H54 (cell line): ENCODE results near the gene MRPL46.
"Not testable (repeated sequence)": the region's sequence is repeated elsewhere in the genome, so short reads cannot be mapped to it uniquely, and the experiment has no call there.

ENCODE experiments used
- DNase-seq: peaks from one replicate; pipeline ENCODE4 v3.0.0; 2011; ENCODE audit warnings: low spot score, mixed read lengths; ENCODE audit not compliant: insufficient read length
- FAIRE-seq: peaks from 3 replicates; lab custom pipeline; 2011; peaks lifted over from hg19 to GRCh38; lab: Jason Lieb, UNC
- POLR2A ChIP-seq: IDR thresholded peaks from 2 replicates; pipeline ENCODE4 v1.6.1; 2011; ENCODE audit warnings: low read depth, mild to moderate bottlenecking, low read length

Gene MRPL46

DNA sequence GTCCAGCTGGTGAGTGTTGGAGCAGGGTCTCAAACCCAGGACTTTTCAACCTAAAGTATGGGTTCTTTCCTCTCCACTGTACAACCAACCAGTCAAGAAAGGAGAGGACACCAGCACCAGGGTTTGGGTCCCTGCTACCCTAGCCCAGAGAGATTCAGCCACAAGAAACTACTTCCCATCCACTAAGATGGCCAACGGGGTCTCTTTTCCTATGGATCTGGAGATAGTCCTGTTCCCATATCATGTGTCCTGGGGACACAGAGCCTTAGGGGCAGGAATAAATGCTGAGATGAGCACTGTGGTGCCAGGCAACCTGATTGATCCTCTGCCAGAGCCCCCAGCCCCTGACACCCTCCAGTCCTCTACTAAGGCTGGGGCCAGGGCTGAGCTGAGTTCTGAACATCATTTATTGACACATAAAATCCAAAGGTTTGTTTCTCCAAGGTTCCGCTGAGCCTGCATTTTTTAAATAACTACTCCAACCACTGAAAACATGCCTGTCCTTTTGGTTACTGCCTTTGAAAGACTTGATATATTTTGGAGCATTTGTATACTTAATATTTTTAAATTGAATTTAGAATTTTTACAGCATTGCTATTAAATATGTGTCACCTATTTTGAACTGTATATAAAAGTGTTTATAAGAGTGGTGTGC lies 26.0 kb downstream of the MRPL46 start:
- DNase-seq: no peak
- FAIRE-seq: no peak
- TF ChIP-seq POLR2A: no peak

DNA sequence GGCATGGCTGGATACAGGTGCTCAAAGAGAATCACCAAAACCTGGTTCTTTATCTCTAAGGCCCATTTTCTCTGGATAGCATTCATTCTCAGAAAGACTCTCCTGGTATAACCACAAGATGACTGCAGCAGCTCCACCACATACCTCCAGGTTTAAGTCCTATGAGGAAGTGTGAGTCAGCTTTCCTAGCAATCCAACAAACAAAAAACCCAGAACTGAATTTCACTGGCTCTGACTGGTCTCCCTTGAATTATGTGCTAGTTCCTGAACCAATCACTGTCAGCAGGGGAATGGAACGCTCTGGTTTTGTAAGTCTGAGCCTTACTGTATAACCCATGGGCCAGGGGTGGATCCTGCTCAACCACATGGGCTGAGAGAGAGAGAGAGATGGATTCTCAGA lies 27.2 kb downstream of the MRPL46 start:
- TF ChIP-seq POLR2A: no peak
- DNase-seq (peak; percentile 13), FAIRE-seq (no peak)

DNA sequence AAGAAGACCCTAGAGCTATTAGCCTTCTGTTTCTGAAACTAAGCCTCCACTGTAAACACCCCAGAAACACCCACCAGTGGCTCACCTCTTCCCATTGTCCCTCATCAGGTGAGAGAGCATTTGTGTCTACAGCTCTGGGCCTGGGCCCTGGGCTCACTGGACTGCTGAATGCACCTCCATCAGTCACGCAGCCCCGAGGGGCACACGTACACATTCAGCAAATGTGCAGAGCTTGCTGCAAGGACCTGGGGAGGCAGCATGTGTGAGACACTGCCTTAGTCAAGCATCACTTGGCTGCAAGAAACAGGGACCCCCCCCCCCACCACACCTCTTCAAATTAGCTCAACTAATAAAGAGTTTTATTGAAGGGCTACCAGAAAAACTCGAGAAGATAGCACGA lies 29.0 kb downstream of the MRPL46 start:
- DNase-seq: no peak
- no peak for TF ChIP-seq POLR2A
- FAIRE-seq: no peak

DNA sequence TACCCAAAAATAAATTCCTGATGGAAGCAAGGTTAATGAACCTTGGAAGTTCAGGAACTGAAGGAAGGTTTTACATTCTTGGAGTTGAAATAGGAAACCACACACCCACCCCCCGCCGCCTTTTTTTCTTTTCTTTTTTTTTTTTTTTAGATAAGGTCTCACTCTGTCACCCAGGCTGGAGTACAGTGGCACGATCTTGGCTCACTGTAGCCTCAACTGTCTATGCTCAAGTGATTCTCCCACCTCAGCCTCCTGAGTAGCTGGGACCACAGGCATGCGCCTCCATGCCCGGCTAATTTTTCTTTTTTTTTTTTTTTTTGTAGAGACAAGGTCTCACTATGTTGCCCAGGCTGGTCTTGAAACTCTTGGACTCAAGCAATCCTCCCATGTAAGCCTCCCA lies 33.1 kb downstream of the MRPL46 start:
- not testable (repeated sequence) for FAIRE-seq, DNase-seq

DNA sequence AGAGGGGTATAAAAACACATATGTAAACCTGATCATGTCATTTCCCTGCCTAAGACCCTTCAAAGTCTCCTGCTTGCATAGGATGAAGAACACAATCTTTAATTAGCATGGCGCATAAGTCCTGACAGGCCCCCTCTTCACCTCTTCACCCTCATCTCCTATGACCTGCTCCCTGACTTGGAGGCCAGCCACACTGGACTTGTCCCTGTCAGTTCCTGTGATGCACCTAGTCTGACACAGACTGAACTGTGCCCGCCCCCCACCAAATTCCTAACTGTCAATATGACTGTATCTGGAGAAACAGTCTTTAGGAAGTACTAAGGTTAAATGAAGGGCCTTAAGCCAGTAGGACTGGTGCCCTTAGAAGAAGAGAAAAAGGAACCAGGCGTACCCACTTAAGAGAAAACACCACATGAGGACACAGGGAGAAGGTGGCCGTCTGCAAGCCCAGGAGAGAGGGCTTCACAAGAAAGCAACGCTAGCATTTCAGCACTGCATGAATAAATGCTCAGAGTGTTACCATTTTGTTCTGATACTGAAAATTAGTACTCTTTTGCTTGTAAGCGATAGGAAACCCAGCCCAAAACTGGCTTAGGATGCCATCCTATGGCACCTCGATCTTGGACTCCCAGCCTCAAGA lies 34.0 kb downstream of the MRPL46 start:
- TF ChIP-seq POLR2A: no peak
- FAIRE-seq (no peak), DNase-seq (no peak)

DNA sequence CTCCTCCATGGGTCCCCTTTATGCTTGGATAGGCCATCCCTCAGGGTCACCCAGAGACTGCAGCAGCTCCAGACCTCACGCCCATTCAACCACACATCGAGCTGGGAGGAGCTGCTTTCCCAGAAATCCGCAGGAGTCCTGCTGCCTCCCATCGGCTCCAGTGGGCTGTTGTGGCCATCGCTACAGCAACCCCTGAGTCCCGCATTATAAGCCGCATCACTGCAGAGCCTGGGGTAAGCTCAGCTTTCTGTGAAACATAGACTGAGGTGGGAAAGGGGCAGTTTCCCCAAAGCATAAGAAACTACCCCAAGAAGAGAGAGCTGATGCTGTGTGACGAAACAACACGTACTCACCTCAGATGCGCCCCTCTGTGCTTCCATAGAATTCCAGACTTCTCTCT lies 35.7 kb downstream of the MRPL46 start:
- no peak for TF ChIP-seq POLR2A
- DNase-seq (no peak), FAIRE-seq (no peak)

DNA sequence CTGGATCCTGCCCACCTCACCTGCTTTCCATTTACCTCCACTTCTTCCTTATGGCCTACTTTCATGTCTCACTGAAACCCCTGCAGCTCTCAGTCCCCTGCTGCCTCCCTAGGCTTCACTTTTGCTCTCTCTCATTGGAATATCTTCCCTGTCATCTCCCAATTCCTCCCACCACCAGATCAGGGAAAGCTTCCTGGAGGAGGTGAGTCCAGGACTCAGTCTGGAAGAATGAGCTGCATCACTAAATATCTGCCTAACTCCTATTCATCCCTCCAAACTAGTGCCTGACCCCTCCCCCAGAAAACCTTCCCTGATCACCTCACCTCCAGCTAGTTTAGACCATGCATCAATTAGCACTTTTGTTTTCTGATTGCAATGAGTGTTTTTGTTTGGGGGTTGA lies 37.1 kb downstream of the MRPL46 start:
- no peak for DNase-seq
- TF ChIP-seq POLR2A: no peak
- no peak for FAIRE-seq

DNA sequence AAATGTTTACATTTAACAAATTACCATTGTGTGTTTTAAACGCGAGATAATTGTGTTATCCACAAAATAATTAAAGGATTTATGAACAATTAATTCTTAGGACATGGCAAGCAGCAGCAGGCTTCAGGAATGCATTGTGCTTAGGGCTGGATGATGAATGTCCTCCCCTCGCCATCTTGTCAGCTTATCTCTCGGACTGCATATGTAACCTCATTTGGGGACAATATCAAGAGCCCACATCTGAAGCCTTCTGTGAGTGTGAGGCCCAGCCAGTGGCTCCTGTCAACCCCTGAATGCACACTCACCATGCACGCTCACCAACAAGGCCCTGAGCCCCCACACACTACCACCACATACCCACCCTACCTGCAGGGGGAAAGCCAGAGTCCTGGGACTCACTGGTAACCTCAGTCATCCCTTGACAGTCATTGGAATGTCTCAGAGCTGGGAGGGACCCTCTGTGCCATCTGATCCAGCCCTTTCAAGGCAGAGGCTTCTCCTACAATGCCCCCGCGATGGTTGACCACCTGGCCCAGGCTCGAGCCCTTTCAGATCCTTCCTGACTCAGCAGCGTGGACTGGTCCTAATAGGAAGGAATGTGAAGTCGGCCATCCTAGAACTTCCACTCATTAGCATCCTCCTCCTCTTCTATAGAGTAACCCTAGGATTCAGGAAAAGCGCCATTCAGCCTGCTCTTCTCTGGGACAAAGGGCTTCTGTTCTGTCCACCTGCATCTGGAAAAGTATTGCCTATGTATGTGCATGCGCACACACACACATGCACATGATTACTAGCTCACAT lies 38.2 kb downstream of the MRPL46 start:
- TF ChIP-seq POLR2A: no peak
- no peak for FAIRE-seq

DNA sequence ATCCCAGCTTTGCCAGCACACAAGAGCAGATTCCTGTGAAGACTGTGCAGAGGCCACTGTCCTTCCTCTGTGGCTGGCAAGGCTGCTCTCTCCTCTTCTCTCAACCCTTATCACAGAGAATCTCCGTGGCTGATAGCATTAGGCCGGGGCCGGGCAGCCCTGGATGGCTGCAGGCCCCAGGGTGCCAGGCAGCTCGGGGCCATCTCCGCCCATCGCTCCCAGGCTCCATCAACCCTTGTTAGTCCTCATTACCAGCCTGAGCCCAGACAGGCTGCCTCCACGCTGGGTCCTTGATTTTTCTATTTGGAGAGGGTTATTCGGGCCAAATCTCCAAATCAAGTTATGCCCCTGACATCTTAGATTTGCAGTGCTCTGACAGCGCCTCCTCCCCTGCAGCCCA lies 39.1 kb downstream of the MRPL46 start:
- DNase-seq (no peak), FAIRE-seq (no peak)
- TF ChIP-seq POLR2A: no peak

More for the DNA sequence above, 38.2 kb downstream of the MRPL46 start:
- no peak for DNase-seq

DNA sequence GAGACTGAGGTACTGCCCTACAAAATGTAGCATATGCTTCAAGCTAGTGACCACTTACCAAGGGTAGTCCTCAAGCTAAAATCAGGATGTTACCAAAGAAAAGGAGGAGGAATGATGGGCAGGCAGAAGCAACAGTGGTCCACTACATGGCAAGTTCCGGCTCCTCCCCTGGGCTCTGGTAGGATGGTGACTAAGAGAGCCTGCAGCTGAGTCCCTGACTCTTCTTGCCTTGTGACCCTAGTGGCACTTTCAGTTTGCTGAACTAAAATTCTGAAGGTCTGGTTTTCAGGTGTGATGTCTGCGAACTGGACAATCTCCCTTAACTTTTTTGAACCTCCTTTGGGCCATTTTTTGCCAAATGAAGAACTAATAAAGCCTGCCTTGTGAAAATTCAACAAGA lies 40.9 kb downstream of the MRPL46 start:
- FAIRE-seq: no peak
- DNase-seq: no peak
- no peak for TF ChIP-seq POLR2A

DNA sequence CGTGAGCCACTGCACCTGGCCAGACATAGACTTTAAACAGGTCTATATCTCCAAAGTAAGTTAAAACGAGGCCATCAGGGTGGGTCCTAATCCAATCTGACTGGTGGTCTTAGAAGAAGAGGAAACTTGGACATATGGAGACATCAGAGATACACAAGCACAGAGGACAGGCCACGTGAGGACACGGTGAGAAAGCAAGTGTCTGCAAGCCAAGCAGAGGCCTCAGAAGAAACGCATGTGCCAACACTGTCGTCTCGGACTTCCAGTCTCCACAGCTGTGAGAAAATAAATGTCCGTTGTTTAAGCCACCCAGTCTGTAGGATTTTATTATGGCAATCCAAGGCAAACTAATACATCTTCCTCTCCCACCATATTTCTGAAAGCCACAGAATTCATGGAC lies 43.9 kb downstream of the MRPL46 start:
- TF ChIP-seq POLR2A: no peak
- FAIRE-seq (no peak), DNase-seq (no peak)

DNA sequence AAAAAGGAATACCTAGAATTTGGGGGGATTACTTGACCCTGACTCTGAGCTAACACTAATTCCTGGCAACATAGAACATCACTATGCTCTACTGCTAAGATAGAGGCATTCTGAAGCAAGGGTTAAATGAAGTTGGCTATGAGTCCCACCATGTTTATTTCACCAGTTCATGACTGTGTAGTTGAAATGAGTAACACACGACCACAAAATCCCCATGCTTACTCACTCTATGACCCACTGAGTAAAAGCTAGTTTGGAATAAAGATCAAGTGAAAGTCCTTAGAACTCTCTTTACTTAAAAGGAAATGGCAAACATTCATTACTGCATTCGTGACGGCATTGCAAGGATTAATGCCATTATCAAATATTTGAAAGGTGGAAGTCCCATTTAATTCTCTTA lies 47.4 kb downstream of the MRPL46 start:
- FAIRE-seq (no peak), DNase-seq (no peak)
- no peak for TF ChIP-seq POLR2A
